ENCODE measurements around the gene SLC39A9. TPM values are rescaled to one million over a fixed set of nuclear protein-coding genes. Genes with fewer than 3 reads are reported as not detected.

The SLC39A9 gene
- total RNA-seq, 3 donors from 2014 or later: 71.1 to 92.3 (median 73.8) TPM

DNA sequence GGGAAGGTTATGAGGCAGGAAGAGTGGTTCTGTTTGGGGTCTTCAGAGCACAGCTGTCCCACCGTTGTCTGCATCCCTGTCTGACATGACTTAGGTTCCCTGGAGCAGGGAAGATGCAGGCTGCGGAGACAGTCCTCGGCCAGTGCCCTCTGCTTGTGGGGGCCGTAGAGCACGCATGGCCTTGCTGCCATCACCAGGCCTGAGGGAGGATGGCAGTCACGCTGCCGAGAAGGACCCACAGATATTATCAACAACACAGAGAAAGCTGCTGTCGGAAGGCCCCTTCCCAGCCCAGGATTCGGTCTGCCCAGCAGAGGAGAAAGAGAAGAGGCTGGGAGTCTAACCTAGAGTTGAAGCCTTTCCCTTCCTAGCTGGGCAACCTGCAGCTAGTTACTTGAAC is 35.4 kb upstream of the SLC39A9 start:
- peak in 1 of 3 donors; percentile 45 for TF ChIP-seq POLR2AphosphoS5 (IDR thresholded peaks at IDR 0.05)
- no peak for TF ChIP-seq POLR2A (IDR thresholded peaks at IDR 0.05)
- TF ChIP-seq, protein P1, sequence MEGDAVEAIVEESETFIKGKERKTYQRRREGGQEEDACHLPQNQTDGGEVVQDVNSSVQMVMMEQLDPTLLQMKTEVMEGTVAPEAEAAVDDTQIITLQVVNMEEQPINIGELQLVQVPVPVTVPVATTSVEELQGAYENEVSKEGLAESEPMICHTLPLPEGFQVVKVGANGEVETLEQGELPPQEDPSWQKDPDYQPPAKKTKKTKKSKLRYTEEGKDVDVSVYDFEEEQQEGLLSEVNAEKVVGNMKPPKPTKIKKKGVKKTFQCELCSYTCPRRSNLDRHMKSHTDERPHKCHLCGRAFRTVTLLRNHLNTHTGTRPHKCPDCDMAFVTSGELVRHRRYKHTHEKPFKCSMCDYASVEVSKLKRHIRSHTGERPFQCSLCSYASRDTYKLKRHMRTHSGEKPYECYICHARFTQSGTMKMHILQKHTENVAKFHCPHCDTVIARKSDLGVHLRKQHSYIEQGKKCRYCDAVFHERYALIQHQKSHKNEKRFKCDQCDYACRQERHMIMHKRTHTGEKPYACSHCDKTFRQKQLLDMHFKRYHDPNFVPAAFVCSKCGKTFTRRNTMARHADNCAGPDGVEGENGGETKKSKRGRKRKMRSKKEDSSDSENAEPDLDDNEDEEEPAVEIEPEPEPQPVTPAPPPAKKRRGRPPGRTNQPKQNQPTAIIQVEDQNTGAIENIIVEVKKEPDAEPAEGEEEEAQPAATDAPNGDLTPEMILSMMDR (IDR thresholded peaks at IDR 0.05): peak in 2 of 3 donors; percentile 11 to 43
- H3K27me3 ChIP-seq: no peaks in the 10 kb centered on the region
- no peak overlapping the region for H3K4me3 ChIP-seq
- no peak overlapping the region for H3K27ac ChIP-seq
- no peaks in the 10 kb centered on the region for H3K9me3 ChIP-seq
- peaks cover 0 to under 1% of the 10 kb centered on the region in 2 donors for H3K4me1 ChIP-seq
- H3K36me3 ChIP-seq: no peaks in the 10 kb centered on the region
- no peak for DNase-seq (ENCODE audit: low spot score in 2 of 2)
- intact Hi-C loops (cut with DNase I; ENCODE audit: low total_unique reads): no loop called here

DNA sequence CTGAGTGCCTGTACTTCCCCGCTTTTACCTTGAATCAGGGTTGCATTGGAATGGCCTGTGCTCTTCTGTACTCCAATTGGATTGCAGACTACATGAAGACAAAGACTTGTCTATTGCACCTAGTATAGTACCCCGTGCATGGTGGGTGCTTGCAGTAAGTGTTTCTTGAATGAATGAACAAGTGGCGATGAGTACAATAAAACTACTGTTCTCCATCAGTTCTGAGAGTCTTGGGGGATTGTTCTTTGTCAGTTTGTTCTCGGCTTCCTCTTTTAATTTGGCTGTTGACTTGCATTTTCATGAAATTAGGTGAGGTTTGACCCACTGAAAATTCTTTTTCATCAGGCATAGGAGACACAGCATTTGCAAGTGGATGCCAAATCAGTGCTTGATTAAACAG is 34.5 kb upstream of the SLC39A9 start:
- TF ChIP-seq, protein P1 (IDR thresholded peaks at IDR 0.05): no peak
- no peak for TF ChIP-seq POLR2A (IDR thresholded peaks at IDR 0.05)
- TF ChIP-seq POLR2AphosphoS5 (IDR thresholded peaks at IDR 0.05): no peak
- intact Hi-C loops (cut with DNase I; ENCODE audit: low total_unique reads): no loop called here

DNA sequence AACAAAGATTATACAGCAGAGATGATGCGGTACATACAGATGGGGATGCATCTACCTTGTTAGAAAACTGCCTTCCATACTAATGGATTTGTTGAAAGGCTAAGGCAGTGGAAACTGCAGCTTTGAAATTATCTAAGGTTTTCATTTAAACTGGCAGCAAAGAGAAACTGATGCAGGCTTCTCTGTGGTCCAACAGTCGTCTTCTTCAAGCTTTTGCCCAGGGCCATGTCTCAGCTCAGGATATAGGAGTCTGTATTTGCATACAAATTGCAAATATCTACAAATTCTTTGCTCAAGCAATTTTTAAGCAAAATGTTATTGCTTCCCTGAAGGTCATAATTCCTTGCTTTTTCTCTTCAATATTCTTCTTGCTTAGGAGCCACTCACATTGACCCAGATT is 34.1 kb upstream of the SLC39A9 start:
- TF ChIP-seq POLR2A (IDR thresholded peaks at IDR 0.05) (no peak), POLR2AphosphoS5 (IDR thresholded peaks at IDR 0.05) (no peak)
- TF ChIP-seq, protein P1 (IDR thresholded peaks at IDR 0.05): no peak
- H3K9me3 ChIP-seq: no peaks in the 10 kb centered on the region
- intact Hi-C loops (cut with DNase I; ENCODE audit: low total_unique reads): no loop called here

More for the DNA sequence above, 34.5 kb upstream of the SLC39A9 start:
- Histone ChIP-seq H3K27me3 (no peaks in the 10 kb centered on the region), H3K9me3 (no peaks in the 10 kb centered on the region), H3K4me1 (no peaks in the 10 kb centered on the region), H3K4me3 (no peak overlapping the region), H3K36me3 (no peaks in the 10 kb centered on the region), H3K27ac (no peak overlapping the region)
- no peak for DNase-seq (ENCODE audit: low spot score in 2 of 2)

DNA sequence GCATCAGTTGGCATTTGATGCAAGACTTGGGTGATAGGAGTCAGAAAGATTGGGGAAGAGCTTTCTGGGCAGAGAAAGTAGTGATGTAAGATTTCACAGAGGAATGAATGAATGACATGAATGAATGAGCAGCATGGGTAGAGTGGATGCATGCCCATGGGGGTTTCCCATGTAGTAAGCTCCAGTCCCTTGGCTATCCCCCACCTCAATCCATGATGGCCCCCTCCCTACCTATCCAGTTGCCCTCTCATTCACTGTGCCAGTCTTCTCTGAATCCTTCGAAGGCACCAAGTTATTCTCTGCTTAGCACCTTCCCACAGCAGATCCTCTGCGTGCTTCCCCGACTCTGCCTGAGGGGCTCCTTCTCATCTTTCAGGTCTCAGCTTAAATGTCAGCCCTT is 32.4 kb upstream of the SLC39A9 start:
- Histone ChIP-seq H3K4me1 (no peaks in the 10 kb centered on the region), H3K9me3 (no peaks in the 10 kb centered on the region), H3K27me3 (no peaks in the 10 kb centered on the region), H3K4me3 (no peak overlapping the region), H3K36me3 (no peaks in the 10 kb centered on the region), H3K27ac (no peak overlapping the region)
- DNase-seq (ENCODE audit: low spot score in 2 of 2): no peak
- intact Hi-C loops (cut with DNase I; ENCODE audit: low total_unique reads): loop anchor here (5.0 kb wide), 1 partner anchor 49 kb away; no protein-coding TSS in a partner anchor
- TF ChIP-seq POLR2AphosphoS5 (IDR thresholded peaks at IDR 0.05): no peak
- no peak for TF ChIP-seq POLR2A (IDR thresholded peaks at IDR 0.05)
- TF ChIP-seq, protein P1 (IDR thresholded peaks at IDR 0.05): no peak

More for the DNA sequence above, 34.1 kb upstream of the SLC39A9 start:
- Histone ChIP-seq H3K27ac (no peak overlapping the region), H3K36me3 (no peaks in the 10 kb centered on the region), H3K27me3 (no peaks in the 10 kb centered on the region), H3K4me3 (no peak overlapping the region), H3K4me1 (no peaks in the 10 kb centered on the region)
- no peak for DNase-seq (ENCODE audit: low spot score in 2 of 2)

DNA sequence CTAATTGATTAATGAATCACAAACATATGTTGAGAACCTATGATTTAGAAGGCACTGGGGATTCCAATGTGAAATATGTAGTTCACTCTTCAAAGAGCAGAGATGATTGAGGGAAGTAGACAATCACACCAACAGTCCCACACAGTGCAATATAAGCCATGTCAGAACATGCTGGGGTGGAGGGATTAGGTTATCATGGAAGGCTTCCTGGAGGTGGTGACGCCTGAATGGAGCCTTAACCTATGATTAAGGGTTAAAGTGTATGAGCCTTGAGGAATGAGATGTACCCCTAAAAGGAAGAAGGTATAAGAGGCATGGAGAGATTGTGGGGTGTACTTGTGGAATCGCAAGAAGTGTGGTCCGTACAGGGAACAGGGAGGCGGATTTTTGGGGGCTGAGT is 31.7 kb upstream of the SLC39A9 start:
- H3K36me3 ChIP-seq: no peaks in the 10 kb centered on the region
- H3K4me1 ChIP-seq: no peaks in the 10 kb centered on the region
- no peak for TF ChIP-seq POLR2A (IDR thresholded peaks at IDR 0.05)
- TF ChIP-seq, protein P1 (IDR thresholded peaks at IDR 0.05): no peak
- TF ChIP-seq POLR2AphosphoS5 (IDR thresholded peaks at IDR 0.05): no peak
- no peak overlapping the region for H3K4me3 ChIP-seq
- no peak for DNase-seq (ENCODE audit: low spot score in 2 of 2)
- intact Hi-C loops (cut with DNase I; ENCODE audit: low total_unique reads): loop anchor here (5.0 kb wide), 1 partner anchor 49 kb away; no protein-coding TSS in a partner anchor
- H3K27ac ChIP-seq: no peak overlapping the region
- no peaks in the 10 kb centered on the region for H3K27me3 ChIP-seq
- H3K9me3 ChIP-seq: no peaks in the 10 kb centered on the region
